SK-N-SH (cell line): ENCODE results near the gene PPM1E.

ENCODE experiments used
- EP300 ChIP-seq, 2 experiments: IDR thresholded peaks; 2 replicates each; pipeline versions ENCODE4 v1.4.0 to v1.6.1; 2012; ENCODE audit warnings: borderline replicate concordance in 1 of 2, low read depth in 1 of 2, low read length in 1 of 2
- FOSL2 ChIP-seq: IDR thresholded peaks from 2 replicates; pipeline ENCODE4 v1.4.0; 2012; ENCODE audit warnings: low read depth, mild to moderate bottlenecking, moderate library complexity, borderline replicate concordance
- POLR2AphosphoS5 ChIP-seq: IDR thresholded peaks from 2 replicates; pipeline ENCODE4 v1.6.1; 2012; ENCODE audit warnings: low read depth, low read length
- RAD21 ChIP-seq: IDR thresholded peaks from 2 replicates; pipeline ENCODE4 v1.6.1; 2012; ENCODE audit warnings: mild to moderate bottlenecking, low read length
- RFX5 ChIP-seq: IDR thresholded peaks from 2 replicates; pipeline ENCODE4 v1.6.1; 2012; ENCODE audit warnings: mild to moderate bottlenecking, improper control_type of control experiment, low read length
- SMC3 ChIP-seq: IDR thresholded peaks from 2 replicates; pipeline ENCODE4 v1.6.1; 2012; ENCODE audit warnings: low read depth, low read length, improper control_type of control experiment
- TCF12 ChIP-seq: IDR thresholded peaks from 2 replicates; pipeline ENCODE4 v1.4.0; 2012
- YY1 ChIP-seq: IDR thresholded peaks from 2 replicates; pipeline ENCODE4 v1.4.0; 2012; ENCODE audit warnings: low read depth, mild to moderate bottlenecking
- TF ChIP-seq, protein P1 (sequence below): fragments of 200-600 bp; sonication (generic); IDR thresholded peaks from 2 replicates; pipeline ENCODE4 v1.6.1; 2017; ENCODE audit warnings: antibody characterized with exemption, mild to moderate bottlenecking, moderate library complexity
- TF ChIP-seq, protein P2 (sequence below): fragments of 150-350 bp; IDR thresholded peaks from 2 replicates; pipeline ENCODE4 v1.6.1; 2016; ENCODE audit warnings: mild to moderate bottlenecking, low read depth, low read length
- TF ChIP-seq, protein P3 (sequence below): fragments of 150-350 bp; IDR thresholded peaks from 2 replicates; pipeline ENCODE4 v1.6.1; 2017; ENCODE audit warnings: antibody characterized with exemption, low read length, low read depth, borderline replicate concordance

DNA sequence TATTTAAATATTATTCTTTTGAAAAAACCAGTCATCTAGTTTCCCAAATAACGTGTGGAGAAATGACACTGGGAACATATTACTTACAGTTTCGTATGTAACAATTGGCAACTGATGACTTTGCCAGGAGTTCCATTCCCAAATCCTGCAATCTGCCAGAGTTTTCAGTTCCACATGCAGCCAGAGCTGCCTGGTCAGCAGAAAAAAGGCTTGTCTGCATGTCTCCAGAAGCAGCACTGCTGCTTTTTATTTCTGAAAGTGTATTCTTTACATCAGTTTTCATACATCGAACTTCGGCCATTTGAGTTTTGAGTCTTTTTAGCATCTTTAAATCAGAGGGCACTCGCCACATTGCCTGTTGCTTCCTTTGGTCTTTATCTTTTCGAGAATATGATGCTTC is 272.7 kb downstream of the PPM1E start:
- TF ChIP-seq, protein P1, sequence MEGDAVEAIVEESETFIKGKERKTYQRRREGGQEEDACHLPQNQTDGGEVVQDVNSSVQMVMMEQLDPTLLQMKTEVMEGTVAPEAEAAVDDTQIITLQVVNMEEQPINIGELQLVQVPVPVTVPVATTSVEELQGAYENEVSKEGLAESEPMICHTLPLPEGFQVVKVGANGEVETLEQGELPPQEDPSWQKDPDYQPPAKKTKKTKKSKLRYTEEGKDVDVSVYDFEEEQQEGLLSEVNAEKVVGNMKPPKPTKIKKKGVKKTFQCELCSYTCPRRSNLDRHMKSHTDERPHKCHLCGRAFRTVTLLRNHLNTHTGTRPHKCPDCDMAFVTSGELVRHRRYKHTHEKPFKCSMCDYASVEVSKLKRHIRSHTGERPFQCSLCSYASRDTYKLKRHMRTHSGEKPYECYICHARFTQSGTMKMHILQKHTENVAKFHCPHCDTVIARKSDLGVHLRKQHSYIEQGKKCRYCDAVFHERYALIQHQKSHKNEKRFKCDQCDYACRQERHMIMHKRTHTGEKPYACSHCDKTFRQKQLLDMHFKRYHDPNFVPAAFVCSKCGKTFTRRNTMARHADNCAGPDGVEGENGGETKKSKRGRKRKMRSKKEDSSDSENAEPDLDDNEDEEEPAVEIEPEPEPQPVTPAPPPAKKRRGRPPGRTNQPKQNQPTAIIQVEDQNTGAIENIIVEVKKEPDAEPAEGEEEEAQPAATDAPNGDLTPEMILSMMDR, result no peak
- TF ChIP-seq RFX5 (no peak), RAD21 (no peak), FOSL2 (no peak), SMC3 (no peak), POLR2AphosphoS5 (no peak), YY1 (no peak), EP300 (IDR thresholded peaks at IDR 0.05; ENCODE audit: borderline replicate concordance in 1 of 2, low read depth in 1 of 2, low read length in 1 of 2) (no peak), TCF12 (no peak)
- TF ChIP-seq, protein P2, sequence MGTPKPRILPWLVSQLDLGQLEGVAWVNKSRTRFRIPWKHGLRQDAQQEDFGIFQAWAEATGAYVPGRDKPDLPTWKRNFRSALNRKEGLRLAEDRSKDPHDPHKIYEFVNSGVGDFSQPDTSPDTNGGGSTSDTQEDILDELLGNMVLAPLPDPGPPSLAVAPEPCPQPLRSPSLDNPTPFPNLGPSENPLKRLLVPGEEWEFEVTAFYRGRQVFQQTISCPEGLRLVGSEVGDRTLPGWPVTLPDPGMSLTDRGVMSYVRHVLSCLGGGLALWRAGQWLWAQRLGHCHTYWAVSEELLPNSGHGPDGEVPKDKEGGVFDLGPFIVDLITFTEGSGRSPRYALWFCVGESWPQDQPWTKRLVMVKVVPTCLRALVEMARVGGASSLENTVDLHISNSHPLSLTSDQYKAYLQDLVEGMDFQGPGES, result no peak
- TF ChIP-seq, protein P3, sequence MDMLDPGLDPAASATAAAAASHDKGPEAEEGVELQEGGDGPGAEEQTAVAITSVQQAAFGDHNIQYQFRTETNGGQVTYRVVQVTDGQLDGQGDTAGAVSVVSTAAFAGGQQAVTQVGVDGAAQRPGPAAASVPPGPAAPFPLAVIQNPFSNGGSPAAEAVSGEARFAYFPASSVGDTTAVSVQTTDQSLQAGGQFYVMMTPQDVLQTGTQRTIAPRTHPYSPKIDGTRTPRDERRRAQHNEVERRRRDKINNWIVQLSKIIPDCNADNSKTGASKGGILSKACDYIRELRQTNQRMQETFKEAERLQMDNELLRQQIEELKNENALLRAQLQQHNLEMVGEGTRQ, result no peak
